HG03097 (cell line): ENCODE data around the gene CEP72.
"Not testable (repeated sequence)": the region's sequence is repeated elsewhere in the genome, so short reads cannot be mapped to it uniquely, and the experiment has no call there.

Experiments used
- ATAC-seq: cut with Tn5 transposase; IDR thresholded peaks from one replicate; pipeline ENCODE4 v1.9.1; 2021; ENCODE audit not compliant: unreplicated experiment, low FRiP score

CEP72 gene

GRCh38 chr5:666816-667498 lies 54.8 kb downstream of the CEP72 start:
- no peak for ATAC-seq

DNA sequence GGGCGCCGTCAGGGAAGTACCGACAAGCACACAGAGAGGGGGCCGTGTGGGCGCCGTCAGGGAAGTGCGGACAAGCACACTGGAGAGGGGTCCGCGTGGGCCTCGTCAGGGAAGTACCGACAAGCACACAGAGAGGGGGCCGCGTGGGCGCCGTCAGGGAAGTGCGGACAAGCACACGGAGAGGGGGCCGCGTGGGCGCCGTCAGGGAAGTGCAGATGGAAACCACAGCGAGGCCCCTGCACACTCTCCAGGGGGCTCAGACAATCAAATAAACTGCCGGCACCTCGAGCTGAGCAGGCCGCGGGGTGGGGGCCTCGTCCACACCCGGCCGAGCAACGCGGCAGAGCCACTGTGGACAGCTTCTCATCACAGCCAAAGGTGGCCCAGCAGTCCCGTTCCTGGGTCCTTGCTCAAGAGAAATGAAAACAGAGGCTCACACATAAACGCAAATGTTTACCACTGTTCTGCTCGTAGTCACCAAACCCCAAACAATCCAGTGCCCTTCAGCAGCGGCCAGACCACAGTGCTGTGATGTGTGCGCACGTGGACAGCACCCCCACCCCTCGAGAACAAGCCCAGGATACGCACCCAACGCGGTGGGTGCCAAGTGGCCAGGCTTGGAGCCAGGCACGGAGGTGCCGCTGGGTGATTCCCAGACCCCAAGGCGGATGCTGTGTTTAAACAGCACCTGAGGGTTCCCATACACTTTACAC lies 56.3 kb downstream of the CEP72 start:
- ATAC-seq = no peak

- ATAC-seq = no peak
These were observed 57.1 kb downstream of the CEP72 start for GRCh38 chr5:669111-669841.

DNA sequence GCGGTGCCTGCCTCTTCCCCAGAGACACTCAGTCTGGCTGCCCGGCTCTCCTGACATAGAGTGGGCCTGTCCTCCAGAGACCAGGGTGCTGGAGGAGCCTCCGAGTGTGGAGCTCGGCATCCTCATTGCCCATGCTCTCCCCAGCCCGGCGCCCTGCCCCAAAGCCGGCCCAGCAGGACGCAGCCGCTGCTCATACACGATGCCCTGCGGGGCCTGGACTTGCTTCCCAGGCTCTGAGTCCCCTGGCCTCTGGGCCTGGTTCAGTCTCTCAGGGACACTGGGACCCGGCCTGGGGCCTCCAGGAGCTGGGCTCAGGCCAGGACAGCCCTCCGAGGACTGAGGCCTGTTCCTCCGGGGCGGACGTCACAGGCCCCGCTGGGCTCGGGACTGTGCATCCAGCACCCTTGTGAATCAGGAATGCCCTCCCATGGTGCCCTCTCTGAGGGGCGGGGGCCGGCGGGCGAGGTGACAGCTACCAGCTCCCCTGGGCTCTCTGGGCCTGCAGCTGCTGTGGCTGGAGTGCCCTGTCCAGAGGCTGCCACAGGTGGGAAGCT lies 57.8 kb downstream of the CEP72 start:
- no peak for ATAC-seq

DNA sequence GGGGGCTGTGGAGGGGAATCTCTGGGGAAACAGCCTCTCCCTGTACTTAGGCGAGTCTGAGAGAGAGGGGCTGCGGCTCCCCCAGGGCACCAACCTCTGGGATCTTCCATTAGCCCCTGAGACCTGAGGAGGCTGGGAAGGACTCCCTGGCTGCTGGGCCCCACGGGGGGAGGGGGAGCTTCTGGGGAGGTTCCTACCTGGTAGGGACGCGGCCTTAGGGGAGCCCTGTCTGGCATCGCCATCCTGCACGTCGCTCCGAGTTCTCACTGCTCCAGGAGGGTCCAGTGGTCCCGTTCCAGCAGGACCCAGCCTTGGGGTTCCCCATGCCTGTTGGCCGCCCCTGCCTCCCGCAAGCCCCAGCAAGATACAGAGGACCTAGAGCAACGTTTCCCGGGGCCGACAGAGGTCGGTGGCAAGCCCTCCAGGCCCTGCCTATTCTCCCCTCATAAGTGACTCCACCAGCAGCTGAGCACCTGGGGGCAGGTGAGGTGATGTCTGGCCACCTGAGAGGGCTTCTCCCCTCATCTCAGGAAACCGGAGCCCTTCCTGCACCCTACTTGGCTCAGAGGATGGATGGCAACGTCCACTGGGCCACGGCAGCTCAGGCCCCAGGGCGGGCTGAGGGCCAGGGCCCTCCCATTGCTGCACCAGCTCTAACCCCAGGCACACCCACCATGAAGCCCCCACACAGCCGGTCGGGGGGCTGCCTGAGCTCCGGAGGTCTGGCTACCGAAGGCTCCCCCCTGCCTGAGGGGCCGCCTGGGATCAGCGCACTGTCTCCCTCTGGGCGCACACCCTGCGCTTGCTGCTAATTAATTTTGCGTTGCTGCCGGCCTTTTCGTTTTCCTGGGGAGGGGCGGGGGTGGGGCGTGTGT lies 58.5 kb downstream of the CEP72 start:
- ATAC-seq = no peak

- ATAC-seq = no peak
These were observed 59.6 kb downstream of the CEP72 start for GRCh38 chr5:671459-672328.

GRCh38 chr5:672329-673160 lies 60.4 kb downstream of the CEP72 start:
- no peak for ATAC-seq

GRCh38 chr5:673161-673830 lies 61.2 kb downstream of the CEP72 start:
- no peak for ATAC-seq

DNA sequence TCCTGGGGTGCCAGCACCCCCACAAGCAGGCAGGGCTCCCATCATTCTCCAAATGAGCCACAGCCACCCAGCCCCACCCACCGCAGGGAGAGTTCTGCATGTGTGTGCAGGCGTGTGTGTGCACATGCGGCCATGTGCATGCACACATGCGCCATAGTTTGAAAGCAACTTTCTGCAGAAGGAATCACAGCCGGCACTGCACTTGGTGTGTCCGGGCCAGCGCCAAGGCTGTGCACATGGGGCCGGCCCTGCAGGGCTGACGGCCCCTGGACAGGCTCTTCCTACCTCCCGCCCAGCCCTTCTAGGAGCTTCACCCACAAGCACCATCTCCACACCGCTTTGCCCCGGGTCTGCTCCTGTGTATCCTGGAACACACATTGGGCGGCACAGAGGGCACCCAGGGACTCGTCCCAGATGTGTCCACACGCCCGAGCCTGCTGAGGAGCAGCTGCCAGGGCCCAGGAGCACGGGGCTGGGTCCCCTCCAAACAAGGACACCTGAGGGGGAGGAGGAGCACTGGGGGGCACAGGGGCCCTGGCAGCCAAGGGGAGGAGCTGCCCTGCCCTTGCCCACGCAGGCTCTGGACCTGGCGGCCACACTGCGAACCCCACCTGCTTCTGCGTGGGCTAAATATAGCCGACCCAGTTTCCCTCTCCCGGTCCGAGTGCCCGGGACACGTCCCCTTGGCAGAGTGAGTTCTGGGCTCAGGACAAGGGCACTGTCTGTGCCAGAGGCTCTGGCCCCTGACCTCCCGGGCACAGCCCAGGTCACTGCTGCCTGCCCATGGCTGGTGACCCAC lies 61.9 kb downstream of the CEP72 start:
- no peak for ATAC-seq

- no peak for ATAC-seq
These were observed 62.5 kb downstream of the CEP72 start for GRCh38 chr5:674630-675011.

DNA sequence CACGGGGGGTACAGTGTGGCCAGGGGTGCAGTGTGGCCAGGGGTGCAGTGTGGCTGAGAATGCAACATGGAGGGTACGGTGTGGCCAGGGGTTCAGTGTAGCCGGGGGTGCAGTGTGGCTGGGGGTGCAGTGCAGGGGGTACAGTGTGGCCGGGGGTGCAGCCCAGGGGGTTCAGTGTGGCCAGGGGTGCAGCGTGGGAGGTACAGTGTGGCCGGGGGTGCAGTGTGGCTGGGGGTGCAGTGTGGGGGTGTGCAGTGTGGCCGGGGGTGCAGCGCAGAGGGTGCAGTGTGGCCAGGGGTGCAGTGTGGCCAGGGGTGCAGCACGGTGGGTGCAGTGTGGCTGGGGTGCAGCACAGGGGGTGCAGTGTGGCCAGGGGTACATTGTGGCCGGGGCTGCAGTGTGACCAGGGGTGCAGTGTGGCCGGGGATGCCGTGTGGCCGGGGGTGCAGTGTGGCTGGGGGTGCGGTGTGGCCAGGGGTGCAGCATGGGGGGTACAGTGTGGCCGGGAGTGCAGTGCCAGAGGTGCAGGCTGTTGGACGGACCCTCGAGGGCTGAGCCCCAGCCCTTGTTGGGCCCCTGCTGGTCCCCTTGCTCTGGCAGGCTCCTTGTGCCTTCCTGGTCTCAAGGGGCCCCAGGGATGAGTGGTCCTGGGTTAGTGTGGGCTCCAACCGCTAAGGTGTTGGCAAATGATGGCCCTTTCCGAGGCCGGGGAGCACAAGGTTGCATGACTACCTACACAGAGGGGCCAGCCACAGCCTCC lies 63.2 kb downstream of the CEP72 start:
- no peak for ATAC-seq

DNA sequence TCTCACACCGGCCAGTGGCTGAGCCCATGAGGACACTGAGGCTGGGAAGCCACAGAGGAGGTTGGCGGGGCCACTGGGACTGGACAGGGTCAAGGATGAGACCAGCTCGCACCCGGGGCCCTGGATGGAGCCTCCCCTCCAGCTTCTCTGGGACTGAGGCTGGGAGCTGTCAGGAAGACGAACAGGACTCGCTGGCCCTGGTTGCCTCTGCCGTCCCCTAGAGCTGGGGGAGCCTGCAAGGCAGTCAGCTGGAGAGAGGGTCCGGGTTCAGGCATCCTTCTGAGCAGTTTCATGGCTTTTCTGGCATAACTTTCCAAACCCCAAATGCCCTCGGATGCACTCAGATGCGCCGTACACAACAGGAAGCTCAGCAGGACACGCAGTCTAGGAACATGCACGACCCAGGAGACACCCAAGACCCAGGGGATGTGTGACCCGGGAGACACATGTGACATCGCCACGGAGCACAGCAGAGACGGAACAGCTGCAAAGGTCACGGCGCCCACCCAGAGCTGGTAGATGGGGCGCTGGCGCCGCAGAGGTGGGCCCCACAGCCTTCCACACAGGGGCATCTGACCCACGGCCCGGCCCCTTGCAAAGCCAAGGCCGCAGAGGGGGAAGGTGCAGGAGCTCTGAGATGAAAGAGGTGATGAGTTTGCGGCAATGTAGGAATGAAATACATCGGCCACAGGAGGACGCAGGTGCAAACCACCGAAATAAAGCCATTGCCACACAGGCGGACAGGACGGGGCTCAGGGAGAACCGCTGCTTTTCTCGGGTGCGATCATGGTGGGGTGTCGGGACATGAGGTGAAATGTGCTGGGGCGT lies 63.9 kb downstream of the CEP72 start:
- ATAC-seq = no peak

DNA sequence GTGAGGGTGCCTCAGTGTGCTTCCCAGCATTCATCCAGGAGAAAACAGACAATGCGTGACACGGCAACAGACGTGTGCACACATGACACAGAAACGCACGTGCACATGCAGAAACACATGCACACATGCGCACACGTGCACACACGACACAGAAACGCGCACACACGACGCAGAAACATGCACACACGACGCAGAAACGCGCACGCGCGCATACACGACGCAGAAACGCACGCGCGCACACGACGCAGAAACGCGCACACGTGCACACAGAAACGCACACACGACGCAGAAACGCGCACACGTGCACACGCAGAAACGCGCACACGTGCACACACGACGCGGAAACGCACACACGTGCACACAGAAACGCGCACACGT lies 64.5 kb downstream of the CEP72 start:
- ATAC-seq = no peak

DNA sequence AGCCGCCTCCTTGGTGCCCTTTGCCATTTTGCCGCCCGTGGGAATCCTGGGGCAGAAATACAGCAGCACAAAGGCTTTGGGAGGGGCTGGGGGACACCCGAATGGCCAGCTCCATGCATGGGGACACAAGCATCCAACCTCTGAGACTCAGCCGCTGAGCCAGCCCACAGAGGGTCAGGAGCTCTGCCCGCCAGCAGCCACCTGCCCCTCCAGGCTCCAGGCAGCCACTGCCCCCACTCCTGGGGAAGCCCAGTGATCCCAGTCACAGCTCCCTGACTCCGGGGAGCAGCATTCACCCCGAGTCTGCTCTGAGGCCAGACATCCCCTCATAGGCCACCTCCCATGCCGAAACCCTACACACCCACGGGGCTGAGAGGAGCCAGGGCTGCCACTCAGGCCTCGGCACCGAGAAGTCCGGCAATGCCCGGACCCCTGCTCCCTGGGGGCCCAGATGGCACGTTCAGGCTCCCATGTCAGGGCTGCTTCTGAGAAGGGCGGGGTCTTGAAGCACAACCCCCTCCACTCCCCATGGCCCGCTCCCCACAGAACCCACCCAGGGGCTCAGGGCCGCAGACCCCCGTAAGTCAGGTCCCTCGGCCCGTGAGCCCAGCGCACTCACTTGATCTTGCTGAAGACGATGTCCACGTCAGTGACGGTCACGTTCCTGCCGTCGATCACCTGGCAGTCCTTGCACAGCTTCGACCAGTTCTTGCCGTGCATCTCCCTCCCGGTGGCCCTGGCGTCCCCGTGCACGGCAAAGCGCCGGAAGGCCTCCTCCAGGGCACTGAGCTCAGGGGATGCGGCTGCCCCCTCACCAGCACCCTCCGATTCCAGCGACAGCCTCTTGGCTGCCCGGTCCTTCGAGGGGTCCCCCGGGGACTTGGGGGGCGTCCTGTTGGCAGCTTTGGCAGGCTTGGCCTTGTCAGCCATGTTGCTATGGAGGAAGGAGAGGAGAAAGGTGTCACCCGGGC lies 65.3 kb downstream of the CEP72 start:
- ATAC-seq = no peak

DNA sequence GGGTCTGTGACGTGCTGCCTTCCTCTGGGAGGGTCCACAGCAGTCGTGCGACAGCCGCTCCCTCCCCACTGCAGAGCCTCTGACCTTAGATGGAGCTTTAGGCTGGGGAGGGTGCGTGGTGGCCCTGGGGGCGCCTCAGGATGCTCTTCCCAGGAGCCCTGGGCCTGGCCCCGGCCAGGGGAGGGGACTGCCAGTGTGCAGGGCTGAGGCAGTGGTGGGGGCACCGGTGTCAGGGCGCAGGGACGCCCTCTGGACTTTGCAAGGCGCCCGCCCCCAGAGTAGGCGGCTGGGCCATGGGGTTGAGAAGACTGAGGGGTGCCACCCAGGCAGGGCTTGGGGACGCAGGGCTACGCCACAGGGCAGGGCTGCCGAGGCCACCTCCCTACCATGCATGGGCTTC lies 66.4 kb downstream of the CEP72 start:
- not testable (repeated sequence) for ATAC-seq
